ENCODE data around the gene DDX5.

The DDX5 gene

DNA sequence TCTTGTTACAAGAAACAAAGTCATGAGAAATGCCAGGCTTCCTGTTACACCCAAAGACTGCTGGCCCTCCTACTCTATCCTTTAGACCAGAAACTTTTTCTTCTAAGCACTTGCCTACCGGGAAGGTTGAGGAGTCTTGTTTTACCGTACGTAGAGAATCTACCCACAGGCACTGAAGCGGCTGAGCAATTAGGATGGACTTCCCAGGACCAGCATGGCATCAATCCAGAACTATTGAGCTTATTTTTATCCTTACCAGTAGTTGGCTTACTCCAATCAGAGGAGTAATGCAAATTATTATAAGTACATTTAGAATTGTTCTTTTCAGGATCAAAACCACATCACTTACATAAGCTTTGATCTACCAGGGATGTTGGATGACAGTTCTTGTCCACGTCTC, 26.3 kb upstream of the DDX5 start:
- FAIRE-seq = no peak
- no peak for DNase-seq (ENCODE audit: insufficient read length, low spot score)
- TF ChIP-seq, protein P1, sequence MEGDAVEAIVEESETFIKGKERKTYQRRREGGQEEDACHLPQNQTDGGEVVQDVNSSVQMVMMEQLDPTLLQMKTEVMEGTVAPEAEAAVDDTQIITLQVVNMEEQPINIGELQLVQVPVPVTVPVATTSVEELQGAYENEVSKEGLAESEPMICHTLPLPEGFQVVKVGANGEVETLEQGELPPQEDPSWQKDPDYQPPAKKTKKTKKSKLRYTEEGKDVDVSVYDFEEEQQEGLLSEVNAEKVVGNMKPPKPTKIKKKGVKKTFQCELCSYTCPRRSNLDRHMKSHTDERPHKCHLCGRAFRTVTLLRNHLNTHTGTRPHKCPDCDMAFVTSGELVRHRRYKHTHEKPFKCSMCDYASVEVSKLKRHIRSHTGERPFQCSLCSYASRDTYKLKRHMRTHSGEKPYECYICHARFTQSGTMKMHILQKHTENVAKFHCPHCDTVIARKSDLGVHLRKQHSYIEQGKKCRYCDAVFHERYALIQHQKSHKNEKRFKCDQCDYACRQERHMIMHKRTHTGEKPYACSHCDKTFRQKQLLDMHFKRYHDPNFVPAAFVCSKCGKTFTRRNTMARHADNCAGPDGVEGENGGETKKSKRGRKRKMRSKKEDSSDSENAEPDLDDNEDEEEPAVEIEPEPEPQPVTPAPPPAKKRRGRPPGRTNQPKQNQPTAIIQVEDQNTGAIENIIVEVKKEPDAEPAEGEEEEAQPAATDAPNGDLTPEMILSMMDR (IDR thresholded peaks at IDR 0.05; ENCODE audit: insufficient read depth, missing control alignments) = no peak

DNA sequence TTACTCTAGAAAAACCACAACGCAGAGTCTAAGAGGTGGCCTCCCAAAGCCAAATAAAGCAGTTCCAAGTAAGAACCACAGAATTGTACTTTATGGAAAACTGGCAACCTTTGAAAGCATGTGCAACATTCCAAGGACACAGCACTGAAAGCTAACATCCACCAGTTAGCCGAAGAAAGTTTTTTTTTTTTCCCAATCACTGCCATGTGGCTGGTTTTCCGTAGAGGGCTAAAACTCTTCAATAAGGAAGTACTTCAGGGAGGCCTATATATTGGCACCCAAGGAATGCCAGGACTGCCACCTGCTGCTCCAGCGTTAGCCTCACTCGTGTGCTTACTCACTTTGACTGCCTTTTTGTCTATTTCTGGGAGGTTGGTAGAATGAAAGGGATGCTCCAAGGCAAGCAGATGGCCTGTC, 25.9 kb upstream of the DDX5 start:
- no peak for DNase-seq (ENCODE audit: insufficient read length, low spot score)
- FAIRE-seq = no peak
- TF ChIP-seq, protein P1 (IDR thresholded peaks at IDR 0.05; ENCODE audit: insufficient read depth, missing control alignments) = no peak

DNA sequence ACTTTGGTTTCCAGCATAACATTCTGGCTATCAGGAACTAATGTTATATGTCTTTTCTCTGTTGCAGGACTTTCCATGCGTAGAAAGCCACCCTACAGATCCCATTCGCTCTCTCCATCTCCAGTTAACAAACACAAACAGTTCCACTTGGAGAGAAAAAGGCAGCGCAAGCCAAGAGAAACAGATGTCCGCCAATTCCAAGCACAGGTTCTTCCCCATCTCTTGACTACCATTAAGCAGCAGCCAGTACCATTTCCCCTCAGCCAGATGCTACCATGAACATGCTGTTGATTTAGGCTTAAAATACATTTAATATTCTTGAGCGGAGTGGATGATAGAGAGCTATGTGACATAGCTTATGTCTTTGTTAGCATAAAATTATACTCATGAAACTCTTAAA, 23.1 kb upstream of the DDX5 start:
- TF ChIP-seq, protein P1 (IDR thresholded peaks at IDR 0.05; ENCODE audit: insufficient read depth, missing control alignments) = no peak
- no peak for FAIRE-seq
- DNase-seq (ENCODE audit: insufficient read length, low spot score) = no peak

DNA sequence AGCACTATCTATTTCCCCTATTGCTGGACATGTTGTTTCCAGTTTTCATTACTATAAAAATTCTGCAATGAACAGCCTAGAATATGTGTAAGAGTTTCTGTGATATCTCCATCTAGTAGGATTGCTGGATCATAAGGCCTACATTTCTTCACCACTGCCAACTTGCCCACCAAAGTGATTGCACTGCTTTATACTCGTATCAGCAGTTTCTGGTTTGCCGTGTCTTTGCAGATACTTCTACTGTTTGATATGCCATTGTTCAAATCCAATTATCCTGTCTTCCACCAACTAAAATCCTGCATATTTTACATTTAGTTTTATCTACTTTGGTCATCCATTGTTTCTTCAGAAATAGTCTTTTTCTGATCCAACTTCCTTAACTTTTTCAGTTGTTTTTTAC, 21.8 kb upstream of the DDX5 start:
- TF ChIP-seq, protein P1 (IDR thresholded peaks at IDR 0.05; ENCODE audit: insufficient read depth, missing control alignments) = no peak
- FAIRE-seq (no peak), DNase-seq (ENCODE audit: insufficient read length, low spot score) (no peak)

DNA sequence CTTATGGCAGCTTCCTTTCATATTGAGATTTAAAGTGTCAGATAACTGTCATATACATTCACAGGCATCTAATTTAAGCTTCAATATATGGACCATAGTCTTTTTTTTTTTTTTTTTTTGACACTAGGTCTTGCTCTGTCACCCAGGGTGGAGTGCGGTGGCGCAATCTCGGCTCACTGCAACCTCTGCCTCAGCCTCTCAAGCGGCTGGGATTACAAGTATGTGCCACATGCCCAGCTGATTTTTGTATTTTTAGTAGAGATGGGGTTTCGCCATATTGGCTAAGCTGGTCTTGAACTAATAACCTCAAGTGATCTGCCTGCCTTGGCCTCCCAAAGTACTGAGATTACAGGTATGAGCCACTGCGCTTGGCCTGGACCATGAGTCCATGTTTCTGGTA, 14.3 kb upstream of the DDX5 start:
- no peak for DNase-seq (ENCODE audit: insufficient read length, low spot score)
- TF ChIP-seq, protein P1 (IDR thresholded peaks at IDR 0.05; ENCODE audit: insufficient read depth, missing control alignments) = no peak
- no peak for FAIRE-seq

DNA sequence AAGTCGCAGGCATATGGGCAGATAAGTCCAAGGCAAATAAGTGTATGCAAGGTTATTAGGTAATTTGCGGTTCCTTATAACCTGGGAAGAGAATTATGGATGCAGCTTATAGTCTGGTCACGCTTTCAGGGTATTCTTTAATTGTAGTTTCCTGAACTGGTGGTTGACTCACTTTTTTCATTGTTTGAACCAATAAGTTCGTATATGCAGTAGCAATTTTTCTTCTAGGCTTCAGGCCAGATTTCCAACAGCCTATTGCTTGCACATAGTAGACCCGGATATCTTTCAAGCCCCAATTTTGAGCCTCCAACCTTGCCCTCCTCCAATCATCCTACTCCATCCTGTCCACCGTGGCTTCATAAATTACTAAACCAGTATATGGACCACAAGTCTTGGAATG, 13.5 kb upstream of the DDX5 start:
- no peak for FAIRE-seq
- no peak for DNase-seq (ENCODE audit: insufficient read length, low spot score)
- TF ChIP-seq, protein P1 (IDR thresholded peaks at IDR 0.05; ENCODE audit: insufficient read depth, missing control alignments) = no peak

DNA sequence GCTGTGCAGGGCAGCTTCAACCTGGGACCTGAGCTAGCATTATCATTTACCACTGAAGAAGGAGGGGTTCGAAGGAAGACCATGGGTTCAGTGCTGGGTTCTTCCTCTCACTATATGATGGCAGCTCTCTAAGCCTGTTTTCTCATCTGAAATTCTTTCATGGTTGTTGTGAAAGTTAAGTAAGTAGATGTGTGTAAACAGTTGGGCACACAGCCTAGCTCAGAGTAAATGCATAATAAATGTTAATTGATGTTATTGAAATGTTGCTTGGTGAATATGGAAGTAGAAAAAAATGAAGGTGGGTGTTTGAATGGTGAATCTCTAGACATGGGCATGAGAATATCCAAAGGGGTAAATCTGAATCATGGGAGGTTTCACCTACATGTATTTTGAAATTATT, 9.7 kb upstream of the DDX5 start:
- FAIRE-seq (no peak), DNase-seq (ENCODE audit: insufficient read length, low spot score) (no peak)
- TF ChIP-seq, protein P1 (IDR thresholded peaks at IDR 0.05; ENCODE audit: insufficient read depth, missing control alignments) = no peak

All from D721Med (cell line).